Neuronal stem cell (in vitro differentiated cells): Measurements from ENCODE around the gene CMTM7.

Source experiments
- DNase-seq: peaks from one replicate; pipeline ENCODE4 v3.0.0-alpha.2; 2013; ENCODE audit warnings: low spot score
- H2AFZ ChIP-seq: one replicate; pipeline ENCODE4 v1.6.1; 2013; ENCODE audit warnings: mild to moderate bottlenecking, low read length, inconsistent platforms
- H2AK5ac ChIP-seq: 2 replicates; pipeline ENCODE4 v1.6.1; 2013; ENCODE audit warnings: low read depth, mild to moderate bottlenecking, inconsistent platforms, low read length, moderate library complexity, mixed read lengths
- H2BK120ac ChIP-seq: 2 replicates; pipeline ENCODE4 v1.6.1; 2013; ENCODE audit warnings: low read depth, mild to moderate bottlenecking, inconsistent platforms, low read length, moderate library complexity, mixed read lengths
- H2BK12ac ChIP-seq: one replicate; pipeline ENCODE4 v1.6.1; 2013; ENCODE audit warnings: low read length, inconsistent platforms
- H2BK15ac ChIP-seq: 2 replicates; pipeline ENCODE4 v1.6.1; 2013; ENCODE audit warnings: mild to moderate bottlenecking, low read length, inconsistent platforms, mixed read lengths
- H2BK5ac ChIP-seq: one replicate; pipeline ENCODE4 v1.6.1; 2013; ENCODE audit warnings: inconsistent platforms, mild to moderate bottlenecking, low read length, moderate library complexity
- H3K14ac ChIP-seq: one replicate; pipeline ENCODE4 v1.6.1; 2013; ENCODE audit warnings: low read length, inconsistent platforms
- H3K18ac ChIP-seq: 2 replicates; pipeline ENCODE4 v1.6.1; 2013; ENCODE audit warnings: low read length, inconsistent platforms
- H3K23ac ChIP-seq: 2 replicates; pipeline ENCODE4 v1.6.1; 2013; ENCODE audit warnings: low read depth, mild to moderate bottlenecking, mixed read lengths, low read length, inconsistent platforms; ENCODE audit not compliant: poor library complexity
- H3K27ac ChIP-seq: replicated peaks from 3 replicates; pipeline ENCODE4 v1.5.1; 2013; ENCODE audit warnings: low read length, inconsistent platforms
- H3K27me3 ChIP-seq, 3 experiments: 2 replicates each; pipeline ENCODE4 v1.6.1; 2013; ENCODE audit warnings: low read length in 3 of 3, mild to moderate bottlenecking in 2 of 3, inconsistent platforms in 1 of 3, low read depth in 1 of 3, mixed read lengths in 1 of 3, moderate library complexity in 1 of 3; ENCODE audit not compliant: control insufficient read depth in 3 of 3, insufficient read depth in 3 of 3
- H3K36me3 ChIP-seq, 2 donors: replicated peaks in 1 of 2; 2 replicates each; pipeline ENCODE4 v1.6.1; 2013; ENCODE audit warnings: low read length in 2 of 2; ENCODE audit not compliant: control insufficient read depth in 2 of 2, insufficient read depth in 2 of 2
- H3K4ac ChIP-seq: 2 replicates; pipeline ENCODE4 v1.6.1; 2013; ENCODE audit warnings: inconsistent platforms, mild to moderate bottlenecking, low read length, moderate library complexity
- H3K4me1 ChIP-seq, 2 donors: 1 replicate in 1 of 2; 2 replicates in 1 of 2; pipeline ENCODE4 v1.6.1; 2013; ENCODE audit warnings: low read length in 2 of 2, low read depth in 1 of 2; ENCODE audit not compliant: control insufficient read depth in 2 of 2, insufficient read depth in 1 of 2
- H3K4me2 ChIP-seq: one replicate; pipeline ENCODE4 v1.6.1; 2013; ENCODE audit warnings: mild to moderate bottlenecking, low read length, inconsistent platforms; ENCODE audit not compliant: insufficient read depth, poor library complexity, severe bottlenecking
- H3K4me3 ChIP-seq, 2 donors: 2 replicates each; pipeline ENCODE4 v1.5.1; 2013; ENCODE audit warnings: low read length in 2 of 2, mild to moderate bottlenecking in 2 of 2, inconsistent platforms in 1 of 2, moderate library complexity in 1 of 2
- H3K79me1 ChIP-seq: one replicate; pipeline ENCODE4 v1.6.1; 2013; ENCODE audit warnings: low read depth, mild to moderate bottlenecking, inconsistent platforms, low read length, moderate library complexity
- H3K9ac ChIP-seq: one replicate; pipeline ENCODE4 v1.6.1; 2013; ENCODE audit warnings: mild to moderate bottlenecking, low read depth, low read length, inconsistent platforms; ENCODE audit not compliant: poor library complexity
- H3K9me3 ChIP-seq, 2 donors: replicated peaks in 1 of 2; 2 replicates each; pipeline versions ENCODE3 to v1.6.1; 2013; ENCODE audit warnings: low read length in 2 of 2, mild to moderate bottlenecking in 2 of 2, inconsistent platforms in 1 of 2, low read depth in 1 of 2, mixed read lengths in 1 of 2, moderate library complexity in 1 of 2; ENCODE audit not compliant: control insufficient read depth in 2 of 2, insufficient read depth in 1 of 2
- H4K8ac ChIP-seq: one replicate; pipeline ENCODE4 v1.6.1; 2013; ENCODE audit warnings: low read depth, mild to moderate bottlenecking, inconsistent platforms, low read length, moderate library complexity
- H4K91ac ChIP-seq: one replicate; pipeline ENCODE4 v1.6.1; 2013; ENCODE audit warnings: low read length, low read depth, mild to moderate bottlenecking, inconsistent platforms; ENCODE audit not compliant: poor library complexity
- WGBS, 2 donors: extraction: QIAGEN DNeasy Blood & Tissue Kit; methylation state at CpG; one replicate each; pipeline ENCODE4 v1.1.7; 2013; ENCODE audit warnings: missing lambda C conversion rate in 2 of 2, mixed read lengths in 1 of 2; ENCODE audit not compliant: insufficient read length in 2 of 2, insufficient replicate concordance in 1 of 2; ENCODE audit errors: extremely low coverage in 2 of 2; 5-methylcytosine and 5-hydroxymethylcytosine counted together

The CMTM7 gene

DNA sequence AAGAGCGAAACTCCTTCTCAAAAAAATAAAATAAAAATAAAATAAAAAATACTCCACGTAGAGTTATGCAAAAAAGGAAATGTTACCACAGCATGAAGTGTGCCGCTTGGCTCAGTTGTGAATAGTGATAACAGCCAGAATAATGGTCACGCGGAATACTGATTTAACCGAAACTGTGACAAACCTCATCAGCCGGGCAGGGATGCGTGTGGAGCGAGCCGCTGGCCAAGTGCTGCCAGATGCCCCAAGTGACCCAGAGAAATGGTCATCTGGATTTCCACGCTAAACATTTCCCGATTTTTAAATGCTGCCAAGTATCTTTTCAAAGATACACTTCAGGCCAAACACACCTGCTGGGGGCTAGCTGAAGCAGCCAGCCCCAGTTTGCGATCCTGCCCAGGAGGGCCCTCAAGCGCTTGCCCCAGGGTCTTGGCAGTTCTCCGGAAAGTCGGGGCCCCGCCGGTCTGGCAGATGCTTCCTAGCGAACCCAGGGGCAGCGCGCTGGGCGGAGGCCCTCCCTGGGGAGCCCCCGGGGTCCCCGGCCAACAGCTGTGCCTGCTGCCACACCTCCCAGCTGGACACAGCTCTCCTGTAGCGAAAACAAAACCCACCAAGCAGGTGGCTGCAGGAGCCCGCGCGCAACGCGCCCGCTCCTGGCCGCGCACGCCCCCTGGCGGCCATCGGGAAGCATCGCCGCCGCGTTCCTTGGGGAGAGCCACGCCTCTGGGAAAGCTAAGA lies 75.8 kb downstream of the CMTM7 start:
- Histone ChIP-seq H2BK15ac (peak overlapping the region; percentile 43), H2BK120ac (no peak overlapping the region), H3K18ac (peak overlapping the region; percentile 93), H3K4me1 (peaks cover 3 to 4% of the 10 kb centered on the region in 2 donors), H4K8ac (no peak overlapping the region), H2BK12ac (no peak overlapping the region), H3K14ac (no peak overlapping the region), H3K27ac (no peak overlapping the region), H3K4me3 (no peak overlapping the region), H2BK5ac (no peak overlapping the region), H3K9me3 (peaks cover 0 to 7% of the 10 kb centered on the region in 2 donors), H2AK5ac (no peak overlapping the region), H3K4ac (no peak overlapping the region), H3K4me2 (peak overlapping the region; percentile 14), H3K79me1 (no peaks in the 10 kb centered on the region), H3K23ac (peak overlapping the region; percentile 73), H4K91ac (no peak overlapping the region), H3K27me3 (no peaks in the 10 kb centered on the region), H2AFZ (peak overlapping the region; percentile 66), H3K9ac (no peak overlapping the region), H3K36me3 (peaks cover 3 to 35% of the 10 kb centered on the region in 2 donors)
- WGBS, 2 donors = no CpG with 5 or more reads among the region's 41 CpGs
- DNase-seq = peak; percentile 73

- WGBS, 2 donors = no CpG with 5 or more reads among the region's 7 CpGs
Observed at GRCh38 chr3:32469151-32469874, 77.7 kb downstream of the CMTM7 start.

GRCh38 chr3:32470362-32470761 lies 78.7 kb downstream of the CMTM7 start:
- Histone ChIP-seq H3K36me3 (peaks cover 3 to 45% of the 10 kb centered on the region in 2 donors), H3K4me1 (peaks cover 0 to 4% of the 10 kb centered on the region in 2 donors), H2BK120ac (no peak overlapping the region), H3K27ac (no peak overlapping the region), H4K91ac (no peak overlapping the region), H3K4me2 (no peak overlapping the region), H2AFZ (no peak overlapping the region), H3K79me1 (no peaks in the 10 kb centered on the region), H2AK5ac (no peak overlapping the region), H2BK15ac (no peak overlapping the region), H2BK12ac (no peak overlapping the region), H4K8ac (no peak overlapping the region), H3K4ac (no peak overlapping the region), H2BK5ac (no peak overlapping the region), H3K4me3 (no peak overlapping the region), H3K23ac (no peak overlapping the region), H3K9ac (no peak overlapping the region), H3K9me3 (peaks cover 0 to 7% of the 10 kb centered on the region in 2 donors), H3K14ac (no peak overlapping the region), H3K18ac (no peak overlapping the region), H3K27me3 (no peaks in the 10 kb centered on the region)
- DNase-seq = no peak
- WGBS, 2 donors = no CpG with 5 or more reads among the region's 5 CpGs

More at GRCh38 chr3:32469151-32469874, 77.7 kb downstream of the CMTM7 start:
- Histone ChIP-seq H2BK5ac (no peak overlapping the region), H3K14ac (no peak overlapping the region), H3K4me2 (no peak overlapping the region), H4K8ac (no peak overlapping the region), H3K79me1 (no peaks in the 10 kb centered on the region), H3K27ac (no peak overlapping the region), H3K4ac (no peak overlapping the region), H3K27me3 (no peaks in the 10 kb centered on the region), H3K4me1 (peaks cover 0 to 4% of the 10 kb centered on the region in 2 donors), H2AFZ (no peak overlapping the region), H2BK120ac (no peak overlapping the region), H2AK5ac (no peak overlapping the region), H3K23ac (no peak overlapping the region), H3K4me3 (no peak overlapping the region), H4K91ac (no peak overlapping the region), H3K36me3 (peaks cover 3 to 42% of the 10 kb centered on the region in 2 donors), H3K9me3 (peaks cover 0 to 7% of the 10 kb centered on the region in 2 donors), H2BK15ac (no peak overlapping the region), H3K9ac (peak overlapping the region; percentile 64), H2BK12ac (no peak overlapping the region), H3K18ac (no peak overlapping the region)
- no peak for DNase-seq

- no peak overlapping the region for H2BK15ac ChIP-seq
- H4K8ac ChIP-seq = no peak overlapping the region
- no CpG with 5 or more reads among the region's 3 CpGs for WGBS, 2 donors
- DNase-seq = no peak
- H2BK5ac ChIP-seq = no peak overlapping the region
- no peak overlapping the region for H3K27ac ChIP-seq
- peaks cover 3 to 54% of the 10 kb centered on the region in 2 donors for H3K36me3 ChIP-seq
- H2AFZ ChIP-seq = no peak overlapping the region
- H3K27me3 ChIP-seq = no peaks in the 10 kb centered on the region
- H2BK12ac ChIP-seq = no peak overlapping the region
- no peak overlapping the region for H3K9ac ChIP-seq
- no peak overlapping the region for H2BK120ac ChIP-seq
- H3K79me1 ChIP-seq = no peaks in the 10 kb centered on the region
- H3K4me1 ChIP-seq = peaks cover 0 to 3% of the 10 kb centered on the region in 2 donors
- H3K23ac ChIP-seq = no peak overlapping the region
- H3K4ac ChIP-seq = no peak overlapping the region
- H3K4me2 ChIP-seq = no peak overlapping the region
- no peak overlapping the region for H3K4me3 ChIP-seq
- H4K91ac ChIP-seq = no peak overlapping the region
- H3K18ac ChIP-seq = no peak overlapping the region
- no peak overlapping the region for H2AK5ac ChIP-seq
- peaks cover 0 to 7% of the 10 kb centered on the region in 2 donors for H3K9me3 ChIP-seq
- no peak overlapping the region for H3K14ac ChIP-seq
Observed at GRCh38 chr3:32471246-32471645, 79.6 kb downstream of the CMTM7 start.
